Activated CD8-positive, alpha-beta memory T cell treated with anti-CD3 and anti-CD28 coated beads, Interleukin-2, amount 50 U/mL, for 48 hours (primary cell): Measurements from ENCODE around the gene BACH2.
"Not testable (repeated sequence)": the region's sequence is repeated elsewhere in the genome, so short reads cannot be mapped to it uniquely, and the experiment has no call there.

Source experiments
- DNase-seq: peaks from one replicate; pipeline ENCODE4 v3.0.0-alpha.2; 2020

The BACH2 gene

DNA sequence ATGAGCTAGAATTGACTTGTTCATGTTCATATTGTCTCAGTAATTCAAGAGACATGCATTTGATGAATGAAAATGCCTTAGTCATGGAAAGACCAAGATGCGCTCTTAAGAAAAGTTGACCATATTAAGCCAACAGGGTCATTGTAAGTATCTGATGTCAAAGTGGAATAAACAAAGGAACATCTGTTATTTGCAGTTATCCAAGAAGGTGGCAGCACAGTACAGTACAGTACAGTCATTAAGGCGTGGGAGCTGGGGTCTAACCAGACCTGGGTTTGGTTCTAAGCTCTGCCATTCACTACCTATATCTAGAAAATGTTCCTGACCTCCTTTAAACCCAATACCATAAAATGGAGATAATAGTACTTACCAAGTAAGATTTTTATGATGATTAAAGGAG, 178.1 kb downstream of the BACH2 start:
- no peak for DNase-seq

DNA sequence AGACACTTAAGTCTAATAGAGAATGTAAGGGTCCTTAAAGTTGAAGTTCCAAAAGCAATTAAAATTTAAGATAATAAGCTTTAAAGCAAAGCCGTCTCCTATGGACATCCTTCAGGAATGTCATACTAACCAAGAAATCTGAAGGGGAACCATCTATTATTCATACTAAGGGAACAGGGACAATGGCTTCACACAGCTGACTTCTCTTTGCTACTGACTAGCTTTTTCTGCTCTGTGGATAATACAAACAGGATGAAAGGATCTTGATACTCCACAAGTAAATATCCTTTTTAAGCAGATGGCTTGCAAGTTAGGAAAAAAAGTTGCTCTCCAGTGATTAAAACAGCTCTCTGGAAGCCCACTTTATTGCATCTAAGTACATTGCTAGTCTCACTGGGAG, 178.6 kb downstream of the BACH2 start:
- no peak for DNase-seq

DNA sequence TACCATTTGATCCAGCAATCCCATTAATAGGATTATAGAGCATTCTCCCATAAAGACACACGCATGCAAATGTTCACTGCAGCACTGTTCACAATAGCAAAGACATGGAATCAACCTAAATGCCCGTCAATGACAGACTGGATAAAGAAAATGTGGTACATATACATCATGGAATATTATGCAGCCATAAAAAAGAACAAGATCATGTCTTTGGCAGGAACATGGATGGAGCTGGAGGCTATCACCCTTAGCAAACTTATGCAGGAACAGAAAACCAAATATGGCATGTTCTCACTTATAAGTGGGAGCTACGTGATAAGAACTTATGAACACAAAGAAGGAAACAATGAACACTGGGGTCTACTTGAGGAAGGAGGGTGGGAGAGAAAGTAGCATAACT, 180.5 kb downstream of the BACH2 start:
- not testable (repeated sequence) for DNase-seq

DNA sequence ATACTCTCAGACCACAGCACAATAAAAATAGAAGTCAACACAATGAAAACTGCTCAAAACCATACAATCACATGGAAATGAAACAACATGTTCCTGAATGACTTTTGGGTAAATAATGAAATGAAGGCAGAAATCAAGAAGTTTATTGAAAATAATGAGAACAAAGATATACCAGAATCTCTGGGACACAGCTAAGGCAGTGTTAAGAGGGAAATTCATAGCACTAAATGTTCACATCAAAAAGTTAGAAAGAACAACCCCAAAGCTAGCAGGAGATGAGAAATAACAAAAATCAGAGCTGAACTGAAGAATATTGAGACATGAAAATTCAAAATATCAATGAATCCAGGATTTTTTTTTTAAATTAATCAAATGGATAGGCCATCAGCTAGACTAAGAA, 183.3 kb downstream of the BACH2 start:
- DNase-seq: no peak

DNA sequence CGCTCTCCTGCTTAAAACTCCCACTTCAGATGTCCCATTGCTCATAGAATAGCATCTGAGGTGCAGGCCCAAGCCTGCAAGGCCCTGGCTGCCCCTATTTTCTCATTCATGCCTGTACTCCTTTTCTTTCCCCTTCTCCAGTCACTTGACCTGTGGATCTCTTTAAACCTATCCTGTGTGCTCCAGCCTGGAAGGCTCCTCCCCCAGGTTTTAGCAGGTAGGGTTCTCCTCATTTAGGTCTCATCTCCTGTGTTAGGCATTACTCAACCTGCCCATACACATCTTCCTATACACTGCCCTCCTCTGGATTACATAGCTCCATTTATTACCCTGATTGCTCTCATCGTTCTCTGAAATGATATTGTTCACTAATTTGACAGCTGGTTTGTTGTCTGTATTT, 185.3 kb downstream of the BACH2 start:
- no peak for DNase-seq

DNA sequence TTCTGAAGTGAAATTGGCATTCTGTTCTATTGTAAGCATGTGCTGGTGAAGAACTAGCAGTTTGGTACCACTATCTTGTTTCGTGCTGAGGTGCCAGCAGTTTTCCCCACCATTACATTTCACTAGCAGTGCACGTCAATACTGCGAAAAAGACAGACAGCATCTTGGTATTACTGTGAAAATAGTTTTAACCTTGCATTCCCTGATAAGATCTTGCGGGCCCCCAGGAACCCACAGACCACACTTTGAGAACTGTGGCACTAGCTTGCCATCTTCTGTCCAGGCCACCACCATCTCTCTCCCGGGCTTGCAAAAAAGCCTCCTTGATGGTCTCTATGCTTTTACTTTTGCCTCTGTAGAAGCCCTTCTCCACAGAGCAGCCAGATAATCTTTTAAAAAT, 185.7 kb downstream of the BACH2 start:
- DNase-seq: peak; percentile 84

DNA sequence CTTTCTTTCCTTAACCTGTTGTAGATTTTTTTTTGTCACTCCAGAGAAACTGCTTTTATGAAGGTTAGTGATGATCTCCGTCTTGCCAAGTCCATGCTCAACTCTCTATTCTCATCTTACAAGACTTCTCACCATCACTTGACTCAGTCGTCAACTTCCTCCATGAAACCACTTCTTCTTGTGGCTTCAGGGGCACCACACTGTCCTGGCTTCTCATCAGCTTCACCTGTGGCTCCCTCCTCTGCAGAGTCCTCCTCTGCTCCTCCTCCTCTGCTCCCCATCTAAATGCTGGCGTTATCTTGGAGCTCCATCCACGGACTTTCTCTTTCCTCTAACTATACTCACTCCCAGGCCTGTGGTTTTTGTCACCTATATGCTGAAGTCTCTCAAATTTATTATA, 187.5 kb downstream of the BACH2 start:
- DNase-seq: no peak

DNA sequence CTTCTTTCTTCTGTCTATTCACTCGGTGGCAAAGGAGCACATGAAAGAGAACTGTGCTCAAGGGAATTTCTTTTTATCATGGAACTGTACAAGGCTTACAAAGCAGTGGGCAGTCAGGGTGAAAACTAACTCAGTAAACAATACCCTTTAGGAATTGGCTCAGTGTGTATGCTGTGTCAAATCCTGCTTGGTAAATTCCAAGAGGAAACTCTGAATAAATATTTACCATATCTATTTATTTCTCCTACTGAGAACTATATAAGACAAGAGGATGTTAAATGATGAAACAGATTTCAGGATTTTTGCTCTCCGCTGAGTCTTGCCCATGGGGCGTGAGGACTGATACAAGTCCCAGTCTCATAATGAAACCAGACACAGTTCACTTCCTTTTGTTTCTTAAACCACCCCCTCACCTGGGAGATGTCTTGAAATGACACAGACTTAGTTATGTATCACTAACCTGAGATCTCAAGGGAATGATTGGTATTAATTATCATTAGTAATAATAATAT, 188.8 kb downstream of the BACH2 start:
- DNase-seq: no peak

DNA sequence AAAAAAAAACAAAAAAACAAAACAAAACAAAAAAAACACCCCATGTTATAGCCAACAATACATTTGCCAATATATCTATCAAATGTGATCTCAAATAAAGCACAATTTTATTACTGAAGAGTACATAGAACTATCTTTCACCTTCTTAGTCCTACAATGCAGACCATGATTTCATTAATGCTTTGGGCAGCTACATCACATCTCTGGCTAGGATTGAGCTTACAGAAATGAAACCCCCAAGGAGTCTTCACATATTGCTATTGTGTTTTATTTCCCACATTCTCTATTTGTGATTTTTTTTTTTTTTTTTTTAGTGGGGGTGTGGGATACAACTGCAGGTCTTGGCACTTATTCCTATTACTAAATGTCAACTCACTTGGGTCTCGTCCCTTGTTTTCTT, 189.3 kb downstream of the BACH2 start:
- no peak for DNase-seq

DNA sequence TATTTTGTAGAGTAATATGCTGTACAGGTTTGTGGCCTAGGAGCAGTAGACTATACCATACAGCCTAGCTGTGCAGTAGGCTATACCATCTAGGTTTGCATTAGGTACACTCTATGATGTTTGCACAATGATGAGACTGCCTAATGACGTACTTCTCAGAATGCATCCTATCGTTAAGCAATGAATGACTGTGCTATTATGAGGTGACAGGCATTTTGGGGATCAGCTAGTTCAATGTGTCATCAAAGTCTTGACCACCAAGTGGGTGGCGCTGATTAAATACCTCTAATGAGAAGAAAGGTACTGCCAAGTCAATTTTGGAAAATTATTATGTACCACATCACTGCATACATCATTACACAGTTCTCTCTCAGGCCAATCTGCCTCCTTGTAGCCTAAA, 190.2 kb downstream of the BACH2 start:
- no peak for DNase-seq

DNA sequence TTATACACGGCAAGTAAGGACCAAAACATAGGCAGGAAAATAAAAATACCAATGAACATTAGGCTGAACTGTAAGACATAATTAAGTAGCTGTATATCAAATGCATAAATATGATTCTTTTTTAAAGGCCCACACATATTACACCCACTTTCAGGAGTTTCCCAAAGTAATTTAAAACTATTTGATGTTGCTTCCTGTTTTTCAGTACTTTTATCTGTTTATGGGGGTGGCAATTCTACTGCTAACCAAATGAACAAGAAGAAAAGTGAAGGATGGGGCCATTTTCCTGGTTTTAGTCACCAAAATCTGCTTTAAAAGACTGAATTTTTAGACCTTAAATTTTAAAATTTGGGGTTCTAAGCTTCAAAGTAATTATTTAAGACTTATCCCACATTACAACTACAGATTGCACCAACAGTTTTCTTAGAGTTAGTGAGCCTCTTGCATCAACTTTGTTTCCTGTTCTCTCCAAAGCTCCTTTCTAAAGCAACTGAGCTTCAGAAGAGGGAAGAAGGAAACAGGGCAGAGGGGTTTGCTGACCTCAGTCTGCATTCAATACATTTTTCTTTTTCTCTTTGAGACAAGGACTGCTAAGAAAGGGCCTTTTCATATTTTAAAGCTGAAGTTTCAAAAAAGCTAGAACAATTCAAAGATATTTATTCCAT, 191.0 kb downstream of the BACH2 start:
- DNase-seq: no peak

DNA sequence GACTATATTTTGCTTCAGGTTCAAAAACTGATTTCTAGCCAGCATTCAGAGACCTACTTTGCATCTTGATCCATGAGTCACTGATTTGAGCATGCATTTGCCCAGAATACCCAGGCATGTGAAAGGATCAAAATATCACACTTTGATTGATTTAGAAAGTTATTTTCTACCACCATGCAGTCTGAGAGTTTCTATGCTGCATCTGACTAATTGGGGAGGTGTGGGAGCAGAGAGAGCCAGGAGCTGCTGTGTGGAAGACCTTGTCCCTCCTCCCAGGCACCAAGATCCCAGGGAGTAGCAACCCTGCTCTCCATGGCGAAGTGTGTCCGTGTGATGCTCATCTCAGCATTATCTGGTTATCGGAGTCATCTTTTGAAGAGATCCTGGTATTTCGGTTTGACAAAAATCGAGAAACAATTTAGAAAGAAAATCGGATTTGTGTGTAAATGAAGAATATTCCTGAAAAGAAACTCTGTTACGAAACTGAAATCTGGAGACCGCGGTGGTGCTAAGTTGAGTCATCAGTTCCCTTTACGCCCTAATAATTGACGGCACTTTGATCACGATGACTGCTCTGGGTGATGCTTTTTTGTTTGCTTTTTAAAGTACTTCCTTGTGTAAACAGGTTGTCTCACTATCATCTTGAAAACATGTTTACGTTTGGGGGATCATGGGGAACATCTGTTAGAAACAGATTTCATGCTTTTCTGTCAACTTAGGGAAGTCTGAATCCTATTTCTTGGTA, 193.4 kb downstream of the BACH2 start:
- DNase-seq: no peak

DNA sequence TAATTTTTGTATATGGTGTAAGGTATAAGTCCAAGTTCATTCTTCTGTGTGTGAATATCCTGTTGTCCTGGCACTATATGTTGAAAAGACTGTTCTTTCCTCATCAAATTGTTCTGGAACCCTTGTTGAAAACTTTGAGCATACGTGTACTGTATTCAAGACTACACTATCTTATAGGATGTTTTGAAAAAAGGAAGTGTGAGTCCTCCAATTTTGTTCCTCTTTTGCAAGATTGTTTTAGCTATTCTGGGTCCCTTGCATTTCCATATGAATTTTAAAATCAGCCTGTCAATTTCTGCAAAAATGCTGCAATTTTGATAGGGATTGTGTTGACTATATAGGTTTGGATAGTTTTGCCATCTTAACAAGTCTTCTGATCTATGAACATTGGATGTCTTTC, 195.2 kb downstream of the BACH2 start:
- DNase-seq: no peak

DNA sequence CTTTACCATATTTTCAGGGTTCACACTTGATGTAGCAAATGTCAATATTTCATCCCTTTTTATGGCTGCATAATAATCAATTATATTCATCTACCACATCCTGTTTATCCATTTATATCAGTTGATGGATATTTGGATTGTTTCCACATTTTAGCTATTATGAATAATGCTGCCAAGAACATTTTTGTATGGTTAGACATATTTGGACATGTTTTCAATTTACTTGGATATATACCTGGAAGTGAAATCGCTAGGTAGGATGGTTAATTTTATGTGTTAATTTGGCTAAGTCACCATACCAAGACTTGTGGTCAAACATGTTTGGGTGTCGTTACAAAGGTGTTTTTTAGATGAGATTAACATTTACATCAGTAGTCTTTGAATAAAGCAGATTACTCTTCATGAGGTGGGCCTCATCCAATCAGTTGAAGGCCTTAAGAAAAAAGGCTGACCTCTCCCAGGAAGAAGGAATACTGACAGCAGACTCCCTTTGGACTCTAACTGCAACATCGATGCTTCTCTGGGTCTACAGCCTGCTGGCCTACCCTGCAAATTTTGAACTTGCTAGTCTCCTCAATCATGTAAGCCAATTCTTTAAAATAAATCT, 196.5 kb downstream of the BACH2 start:
- no peak for DNase-seq

DNA sequence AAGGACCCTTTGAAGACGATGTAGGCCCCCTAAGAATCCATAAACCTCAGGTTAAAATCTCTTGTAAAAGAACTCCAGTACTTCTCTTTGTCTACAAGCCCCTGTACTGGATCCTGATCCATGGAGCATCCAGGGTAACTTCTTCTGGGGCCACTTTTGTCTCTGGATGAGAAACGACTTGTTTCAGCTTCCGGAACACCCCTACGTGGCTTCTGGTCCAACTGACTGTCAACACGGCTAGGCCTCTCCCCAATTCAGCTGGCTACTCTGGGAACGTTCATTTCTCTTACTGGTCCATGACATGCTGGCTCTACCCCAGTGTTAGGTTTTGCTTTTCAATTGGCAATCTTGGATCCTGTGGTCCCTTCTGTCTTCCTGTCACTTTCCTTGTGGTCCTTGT, 198.0 kb downstream of the BACH2 start:
- no peak for DNase-seq

DNA sequence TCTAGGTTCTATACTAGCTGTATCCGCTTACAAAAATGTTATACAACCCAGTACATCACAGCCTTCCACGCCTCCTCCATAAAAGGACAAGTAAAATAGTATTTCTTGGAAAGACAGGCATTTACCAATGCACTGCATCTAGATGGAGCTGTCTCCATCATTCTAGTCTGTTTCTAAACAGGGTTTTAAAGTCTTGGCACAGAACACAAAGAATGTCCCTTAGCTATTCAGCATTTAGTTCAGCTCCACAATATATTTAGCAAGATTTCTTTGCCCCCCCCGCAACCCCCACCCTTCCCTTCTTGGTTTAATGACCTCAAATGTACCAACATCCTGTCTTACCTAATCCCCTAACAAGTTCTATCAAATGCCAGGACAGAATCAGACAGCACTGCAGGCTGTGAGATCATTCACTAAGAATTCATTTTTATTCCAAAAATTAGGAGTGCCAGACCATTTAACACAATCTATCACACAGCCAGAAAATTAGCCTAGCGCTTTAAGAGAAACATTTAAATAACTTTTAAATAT, 198.6 kb downstream of the BACH2 start:
- DNase-seq: no peak

DNA sequence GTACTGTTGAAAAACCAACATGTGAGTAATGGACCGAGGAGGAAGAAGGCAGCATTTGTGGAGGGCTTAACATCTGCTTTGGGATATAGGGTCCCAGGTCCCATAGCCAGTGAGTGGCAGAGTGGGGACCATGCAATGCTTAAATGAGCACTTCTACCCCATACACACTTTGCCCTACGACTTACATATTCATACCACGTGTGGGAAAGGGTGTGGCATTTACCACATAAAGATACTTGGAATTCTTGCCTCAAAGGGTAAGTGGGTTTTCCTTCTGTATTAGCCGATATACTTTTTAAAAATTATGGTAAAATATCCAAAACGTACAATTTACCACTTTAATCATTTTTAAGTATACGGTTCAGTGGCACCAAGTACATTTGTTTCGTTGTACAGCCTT, 199.3 kb downstream of the BACH2 start:
- no peak for DNase-seq

DNA sequence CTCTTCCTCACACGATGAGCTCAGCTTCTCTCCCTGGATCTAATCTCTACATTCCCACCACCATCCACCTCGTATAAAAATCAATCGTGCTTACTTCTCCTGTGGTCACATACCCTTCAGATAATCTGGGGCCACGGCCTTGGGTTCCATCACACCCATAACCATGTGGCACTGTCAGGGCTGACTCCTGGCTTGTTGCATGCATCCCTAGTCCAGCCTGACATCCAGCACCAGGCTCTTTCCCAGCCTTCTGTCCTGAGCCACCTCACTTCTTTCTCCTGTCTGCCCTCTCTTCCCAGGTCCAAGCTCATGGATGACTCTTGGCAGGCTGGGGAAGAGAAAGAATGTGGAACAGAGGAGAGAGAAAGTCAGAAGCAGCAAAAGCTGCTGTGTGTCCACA, 199.8 kb downstream of the BACH2 start:
- no peak for DNase-seq

DNA sequence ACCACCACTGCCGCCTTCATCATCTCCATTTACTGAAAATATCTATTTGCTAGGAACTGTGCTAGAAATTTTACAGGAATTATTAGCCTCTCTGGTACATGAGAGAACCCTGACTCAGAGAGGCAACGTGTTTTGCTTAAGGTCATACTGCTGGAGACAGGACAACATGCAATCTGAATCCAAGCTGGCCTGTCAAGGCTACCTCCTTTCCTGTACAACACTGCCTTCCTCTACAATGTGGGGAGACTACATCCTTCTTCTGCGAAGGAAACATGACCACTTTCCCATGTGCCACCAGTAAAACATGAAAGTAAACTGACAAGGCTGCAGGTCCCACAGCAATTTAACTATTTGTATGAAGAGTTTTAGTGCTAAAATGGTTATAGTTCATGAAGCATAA, 200.9 kb downstream of the BACH2 start:
- no peak for DNase-seq

DNA sequence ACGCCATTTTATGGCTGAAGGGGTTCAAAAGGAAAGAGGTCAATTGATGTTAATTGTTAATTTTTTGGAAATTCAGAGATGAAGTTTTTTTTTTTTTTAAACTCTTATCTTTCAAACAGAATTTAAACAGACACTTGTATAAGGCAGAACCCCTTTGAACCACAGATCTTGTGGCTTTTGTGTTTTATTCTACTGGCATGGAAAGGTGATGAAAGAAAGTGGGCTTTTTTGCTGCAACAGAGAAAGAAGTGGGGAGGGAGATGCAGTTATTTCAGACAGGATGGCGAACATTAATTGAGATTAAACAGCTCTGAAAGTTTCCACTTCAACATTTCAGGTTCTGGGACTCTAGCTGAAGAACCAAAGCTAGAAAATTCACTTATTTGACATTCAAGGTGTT, 201.5 kb downstream of the BACH2 start:
- DNase-seq: no peak

DNA sequence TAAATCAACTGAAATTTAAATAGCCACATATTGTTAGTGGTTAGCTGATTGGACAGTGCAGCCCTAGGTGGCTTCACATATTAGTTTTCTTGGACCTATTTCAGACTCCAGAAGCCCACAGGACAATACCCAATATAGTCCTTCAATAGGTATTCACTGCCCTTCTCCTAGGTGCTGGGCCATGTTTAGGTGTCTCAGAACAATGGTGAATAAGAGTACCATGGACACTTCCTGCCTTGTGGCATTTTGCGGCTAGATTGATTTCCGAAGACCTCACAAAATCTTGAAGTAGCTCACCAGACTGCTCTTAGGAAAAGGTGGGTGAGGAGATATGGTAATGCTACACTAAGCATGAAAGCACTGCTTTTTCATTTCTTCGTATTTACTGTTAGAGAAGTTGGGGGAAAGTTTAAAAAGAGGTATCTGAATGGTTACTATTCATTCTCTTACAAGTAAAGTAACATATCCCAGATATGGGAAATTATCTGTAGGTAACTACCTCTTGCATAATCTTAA, 203.0 kb downstream of the BACH2 start:
- DNase-seq: no peak

DNA sequence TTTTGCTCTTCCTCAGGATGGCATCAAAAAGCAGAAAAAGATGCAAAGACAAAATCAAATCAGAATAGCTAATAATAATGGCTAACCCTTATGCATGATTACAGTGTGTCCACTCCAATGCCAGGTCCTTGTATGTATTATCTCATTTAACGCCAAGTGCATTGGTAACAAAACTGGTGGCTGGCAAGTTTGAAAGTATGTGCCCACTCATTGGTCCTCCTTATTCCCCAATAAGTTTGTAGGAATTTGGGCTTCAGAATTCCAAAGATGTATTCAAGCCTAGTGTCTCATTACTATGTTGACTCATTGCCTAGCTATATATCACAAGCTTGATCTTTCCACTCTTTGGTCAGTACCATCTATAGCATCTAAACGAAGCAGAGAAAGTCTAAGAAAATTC, 205.8 kb downstream of the BACH2 start:
- DNase-seq: no peak

DNA sequence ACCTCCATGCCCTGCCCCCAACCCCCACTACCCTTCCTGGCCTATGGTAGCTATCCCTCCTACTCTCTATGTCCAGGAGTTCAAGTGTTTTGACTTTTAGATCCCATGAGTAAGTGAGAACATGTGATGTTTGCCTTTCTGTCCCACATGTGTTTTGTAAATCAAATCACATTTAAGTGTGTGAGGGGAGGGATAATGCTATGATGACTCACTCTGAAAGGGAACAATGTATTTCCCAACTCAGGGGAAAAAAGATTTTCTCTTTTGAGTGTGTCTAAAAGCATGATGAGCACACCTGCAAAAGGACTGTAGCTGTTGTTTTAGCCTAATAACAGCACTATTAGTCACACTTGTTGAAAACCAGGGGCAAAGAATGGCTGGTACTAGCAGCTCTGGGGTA, 208.6 kb downstream of the BACH2 start:
- DNase-seq: no peak
